HG03097 (cell line): ENCODE measurements around the gene SULT2B1.

Source experiments
- ATAC-seq: cut with Tn5 transposase; IDR thresholded peaks from one replicate; pipeline ENCODE4 v1.9.1; 2021; ENCODE audit not compliant: unreplicated experiment, low FRiP score

The SULT2B1 gene

DNA sequence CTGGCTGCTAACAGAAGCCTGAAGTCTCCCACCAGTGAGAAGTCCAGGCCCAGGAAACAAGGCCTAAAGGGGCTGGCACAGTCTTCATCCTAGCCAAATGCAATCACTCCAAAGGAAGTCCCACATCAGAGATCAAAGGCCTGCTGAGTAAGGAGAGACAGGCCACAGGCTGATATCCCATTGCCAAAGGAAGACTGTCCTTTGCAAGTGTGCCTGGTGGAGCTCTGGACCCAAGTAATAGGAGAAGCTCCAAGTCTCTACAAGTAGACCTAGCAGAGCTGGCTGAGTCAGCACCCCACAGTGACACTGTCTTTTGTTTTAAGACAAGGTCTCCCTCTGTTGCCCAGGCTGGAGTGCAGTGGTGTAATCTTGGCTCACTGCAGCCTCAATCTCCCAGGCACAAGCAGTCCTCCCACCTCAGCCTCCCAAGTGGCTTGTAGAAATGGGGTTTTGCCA lies 80.7 kb downstream of the SULT2B1 start:
- no peak for ATAC-seq

DNA sequence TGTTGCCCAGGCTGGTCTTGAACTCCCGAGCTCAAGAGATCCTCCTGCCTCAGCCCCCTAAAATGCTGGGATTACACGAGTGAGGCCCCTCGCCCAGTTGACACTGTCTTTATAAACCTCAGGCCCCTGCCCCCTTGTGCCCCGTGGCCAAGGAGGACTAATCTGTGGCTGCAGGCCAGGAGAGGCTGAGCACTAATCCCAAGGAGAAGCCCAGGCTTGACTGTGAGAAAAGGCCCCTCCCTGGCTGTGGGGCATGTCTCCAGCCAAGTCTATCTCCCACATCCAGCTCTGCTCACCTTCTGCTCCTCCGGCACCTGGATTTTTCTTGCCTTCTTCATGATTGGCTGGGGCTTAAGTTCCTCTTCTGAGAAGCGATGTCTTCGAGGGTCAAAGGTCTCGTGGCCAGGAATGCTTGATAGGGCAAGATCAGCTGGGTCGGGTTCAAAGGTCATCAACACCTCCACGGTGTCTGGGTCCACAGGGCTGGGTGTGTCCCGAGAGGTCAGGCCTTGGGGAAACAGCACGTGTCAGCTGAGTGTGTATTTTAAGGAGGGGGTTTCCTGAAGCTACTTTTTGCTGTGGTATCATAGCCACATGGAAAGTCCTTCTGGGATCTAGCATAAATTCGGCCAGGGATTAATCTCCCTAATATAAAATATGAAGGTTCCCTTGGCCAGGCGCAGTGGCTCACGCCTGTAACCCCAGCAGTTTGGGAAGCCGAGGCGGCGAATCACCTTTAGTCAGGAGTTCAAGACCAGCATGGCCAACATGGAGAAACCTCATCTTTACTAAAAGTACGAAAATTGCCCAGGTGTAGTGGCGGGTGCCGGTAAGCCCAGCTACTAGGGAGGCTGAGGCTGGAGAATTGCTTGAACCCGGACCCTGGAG lies 81.4 kb downstream of the SULT2B1 start:
- ATAC-seq: no peak

DNA sequence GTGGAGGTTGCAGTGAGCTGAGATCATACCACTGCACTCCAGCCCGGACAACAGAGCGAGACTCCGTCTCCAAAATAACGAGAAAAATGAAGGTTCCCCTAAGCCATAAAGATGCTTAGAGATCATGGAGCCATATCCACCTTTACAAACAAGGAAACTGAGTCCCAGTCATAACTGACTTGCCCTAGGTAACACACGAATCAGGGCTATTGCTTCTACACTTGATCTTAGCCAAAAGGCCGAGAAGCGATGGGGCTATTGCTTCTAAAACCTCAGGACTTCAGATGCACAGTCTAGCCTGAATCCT lies 82.0 kb downstream of the SULT2B1 start:
- no peak for ATAC-seq

DNA sequence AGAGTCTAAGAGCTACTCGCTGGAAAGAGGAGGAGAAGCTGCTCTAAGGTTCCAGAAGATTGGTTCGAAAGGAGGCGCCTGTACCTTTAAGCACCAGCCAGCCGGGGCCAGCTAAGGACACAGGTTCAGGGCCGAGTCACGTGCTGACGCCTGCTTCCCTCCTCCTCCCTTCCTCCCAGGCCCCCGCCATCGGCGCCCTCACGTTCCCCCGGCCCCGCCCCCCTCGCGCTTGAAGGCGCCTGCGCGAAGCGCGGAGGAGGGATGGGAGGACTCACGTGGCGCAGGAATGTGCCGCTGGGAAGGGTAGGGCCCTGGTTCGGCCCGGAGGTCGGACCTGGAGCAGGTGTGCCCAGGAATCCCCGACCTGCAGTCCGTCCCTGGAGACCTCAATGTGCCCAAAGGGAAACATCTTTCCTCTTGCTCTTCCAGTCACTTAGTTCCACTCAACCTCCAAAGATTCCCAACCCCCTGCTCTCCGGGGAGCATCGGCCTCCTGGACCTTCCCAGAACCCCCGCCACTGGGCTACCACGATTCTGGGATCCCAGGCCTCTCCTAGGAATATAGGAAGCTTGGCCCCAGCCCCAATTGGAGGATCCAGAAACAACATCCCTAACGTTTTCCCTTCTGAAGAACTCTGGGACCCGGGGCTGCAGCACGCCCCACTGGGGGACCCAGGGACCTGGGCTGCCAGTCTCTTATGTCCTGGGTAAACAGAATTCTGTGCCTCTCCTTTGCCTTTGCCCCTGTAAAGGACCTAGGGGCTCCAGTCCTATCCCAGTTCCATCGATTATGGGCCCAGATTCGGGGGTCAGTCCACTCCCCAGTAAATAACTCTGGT lies 82.7 kb downstream of the SULT2B1 start:
- peak; percentile 34 for ATAC-seq

- ATAC-seq: no peak
Observed at GRCh38 chr19:48635263-48635965, 83.4 kb downstream of the SULT2B1 start.

DNA sequence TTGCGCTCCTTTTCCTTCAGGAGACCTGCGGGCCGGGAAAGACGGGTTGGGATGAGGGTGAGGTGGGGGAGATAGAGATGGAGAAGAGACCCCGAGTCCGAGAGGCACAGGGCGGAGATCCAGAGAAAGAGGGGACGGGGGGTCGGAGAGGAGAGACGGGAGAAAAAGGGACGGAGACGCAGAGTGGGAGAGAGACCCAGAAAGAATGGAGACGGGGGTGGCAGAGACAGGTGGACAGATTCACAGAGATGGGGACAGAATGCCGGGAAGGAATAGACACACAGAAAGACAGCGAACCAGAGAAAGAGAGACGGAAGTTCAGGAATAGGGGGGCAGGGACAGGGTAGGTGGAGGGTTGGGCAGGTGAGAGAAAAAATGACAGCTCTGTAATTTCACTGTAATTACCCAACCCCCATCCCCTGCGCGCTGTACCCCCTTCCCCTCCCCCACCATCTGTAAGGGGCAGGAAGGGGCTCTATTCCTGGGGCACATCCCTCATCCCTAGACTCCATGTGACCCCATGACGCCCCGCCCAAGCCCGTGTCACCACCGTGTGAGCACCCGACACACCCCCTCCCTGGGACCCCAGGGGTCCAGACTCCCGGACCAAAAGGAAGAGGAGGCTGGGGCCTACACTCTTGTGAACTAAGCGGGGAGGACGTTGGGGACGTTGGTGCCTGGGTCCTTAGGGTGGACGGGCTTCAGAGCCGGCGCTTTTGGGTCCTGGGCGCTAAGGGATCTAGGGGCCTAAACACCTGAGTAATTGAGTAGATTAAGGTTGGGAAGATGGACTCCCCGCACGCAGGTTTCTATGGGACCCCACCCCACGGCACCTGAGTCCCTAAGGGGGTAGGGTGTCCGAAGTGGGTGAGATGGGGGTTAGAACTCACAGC lies 84.2 kb downstream of the SULT2B1 start:
- no peak for ATAC-seq

DNA sequence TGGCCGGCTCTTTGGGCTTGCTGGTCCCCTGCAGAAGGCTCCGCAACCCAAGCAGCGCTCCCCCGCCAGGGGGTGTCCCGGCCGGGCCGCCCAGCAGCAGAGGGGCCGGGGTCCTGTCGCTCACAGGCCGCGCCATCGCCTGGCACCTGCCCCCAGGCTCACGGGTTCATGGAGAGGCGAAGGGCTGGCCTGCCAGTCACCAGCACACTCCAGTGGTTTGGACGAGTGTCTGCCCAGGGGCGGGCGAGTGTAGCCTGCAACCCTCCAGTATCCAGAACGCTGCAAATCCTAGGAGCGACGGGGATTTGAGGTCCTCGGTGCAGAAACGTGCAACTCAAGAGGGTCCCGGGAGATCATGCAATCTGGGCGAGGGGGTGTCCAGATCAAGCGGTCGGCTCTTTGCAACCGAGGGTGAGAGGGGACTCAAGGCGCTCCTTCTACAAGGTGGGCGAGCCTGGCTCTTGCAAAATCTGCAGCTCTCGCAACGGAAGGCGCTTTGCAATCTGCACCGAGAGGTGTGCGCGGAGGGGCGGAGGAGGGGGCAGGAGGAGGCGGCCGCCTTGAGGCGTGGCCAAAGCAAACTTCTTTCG lies 85.0 kb downstream of the SULT2B1 start, which contains the start of gene DBP:
Gene DBP, minus strand, starts transcription at position 521 of the 590 bp plus-strand sequence. Its CDS starts 385 bp downstream, at position 136.
- no peak for ATAC-seq

DNA sequence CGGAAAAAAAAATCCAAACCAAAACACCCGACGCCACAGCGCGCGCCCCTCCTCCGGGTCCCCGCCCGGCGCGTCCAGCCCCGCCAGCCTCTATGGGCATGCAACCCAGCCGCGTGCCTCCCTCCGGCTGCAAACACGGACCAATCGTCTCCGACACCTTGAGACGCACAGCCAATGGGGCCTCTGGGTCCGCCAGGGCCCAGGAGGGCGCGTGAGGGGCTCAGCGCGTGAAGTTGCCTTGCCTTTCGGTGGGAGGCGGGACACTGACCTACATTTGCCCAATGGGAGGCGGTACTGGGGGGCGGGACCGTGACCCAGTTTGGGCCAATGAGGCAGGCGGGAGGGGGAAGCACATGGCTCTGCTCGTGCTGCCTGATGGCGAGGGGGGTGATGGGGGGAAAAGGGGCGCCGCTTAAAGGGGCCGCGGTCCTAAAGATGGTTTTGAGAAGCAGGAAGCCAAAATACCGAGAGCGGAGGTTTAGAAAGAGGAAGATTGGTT lies 85.5 kb downstream of the SULT2B1 start:
- ATAC-seq: peak; percentile 60

GRCh38 chr19:48637948-48638830 lies 86.2 kb downstream of the SULT2B1 start:
- peak; percentile 18 for ATAC-seq

DNA sequence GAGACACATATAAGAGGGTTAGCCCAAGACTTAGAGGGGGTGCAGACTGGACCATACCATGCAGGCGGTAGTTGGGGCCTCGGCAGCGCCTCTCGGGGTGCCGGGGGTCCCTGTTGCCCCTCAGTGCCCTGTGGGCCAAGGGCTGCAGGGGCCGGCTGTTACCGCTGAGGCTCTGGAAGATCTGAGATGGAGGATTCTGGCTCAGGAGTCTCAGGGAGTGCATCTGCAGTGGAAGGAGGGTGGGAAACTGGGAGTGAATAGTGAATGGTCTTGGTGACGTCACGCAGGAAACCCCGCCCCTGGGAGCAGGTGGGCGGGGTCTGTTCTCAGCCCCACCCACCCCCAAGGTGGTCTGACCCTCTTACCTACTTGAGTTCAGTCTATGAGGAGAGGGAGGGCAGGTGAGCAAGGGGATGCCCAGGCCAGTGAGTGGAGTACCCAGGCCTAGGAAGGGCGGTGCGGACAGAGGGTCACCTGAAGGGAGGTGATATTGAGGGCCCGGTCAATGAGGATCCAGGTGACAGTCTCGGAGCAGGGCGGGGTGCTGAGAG lies 86.9 kb downstream of the SULT2B1 start:
- ATAC-seq: no peak

DNA sequence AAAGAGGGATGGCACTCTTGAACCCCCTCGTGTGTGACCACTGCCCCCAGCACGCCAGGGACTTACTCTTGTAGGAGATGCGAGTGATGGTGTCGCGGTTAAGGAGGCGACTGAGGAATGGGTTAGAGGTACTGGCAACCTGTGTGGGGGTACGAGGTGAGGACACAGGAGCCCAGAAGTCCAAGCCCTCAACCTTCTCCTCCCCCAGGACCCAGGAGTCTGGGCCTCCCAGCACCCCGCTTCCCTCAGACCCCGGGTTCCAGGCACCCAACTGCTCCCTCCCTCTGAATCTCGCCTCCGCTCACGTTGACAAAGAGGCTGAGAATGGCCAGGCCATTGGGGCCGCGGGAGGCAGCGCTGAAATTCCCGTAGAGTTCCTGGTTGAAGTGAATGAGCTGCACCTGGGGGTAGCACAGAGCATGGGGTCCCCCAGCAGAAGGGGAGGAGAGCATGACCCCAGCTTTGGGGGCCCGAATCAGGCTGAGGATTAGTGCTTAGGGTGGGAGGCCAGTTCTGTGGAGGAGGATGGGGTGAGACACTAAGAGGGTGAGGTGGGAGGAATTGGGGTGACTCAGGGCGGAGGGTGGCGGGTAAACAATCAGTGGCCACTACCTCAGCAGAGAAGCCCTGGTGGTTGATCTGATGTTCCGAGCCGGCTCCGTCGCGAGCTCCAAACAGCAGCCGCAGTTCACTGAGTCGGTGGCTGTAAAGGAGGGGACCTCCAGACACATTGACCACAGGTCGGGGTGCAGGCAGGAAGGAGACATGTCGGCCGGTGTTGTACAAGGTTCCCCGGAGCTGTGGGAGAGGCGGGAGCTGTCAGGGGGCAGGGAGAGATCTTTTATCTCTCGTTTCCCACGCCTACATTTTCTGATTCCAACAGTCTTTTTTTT lies 87.8 kb downstream of the SULT2B1 start:
- ATAC-seq: no peak

- no peak for ATAC-seq
Observed at GRCh38 chr19:48641850-48642249, 89.9 kb downstream of the SULT2B1 start.

DNA sequence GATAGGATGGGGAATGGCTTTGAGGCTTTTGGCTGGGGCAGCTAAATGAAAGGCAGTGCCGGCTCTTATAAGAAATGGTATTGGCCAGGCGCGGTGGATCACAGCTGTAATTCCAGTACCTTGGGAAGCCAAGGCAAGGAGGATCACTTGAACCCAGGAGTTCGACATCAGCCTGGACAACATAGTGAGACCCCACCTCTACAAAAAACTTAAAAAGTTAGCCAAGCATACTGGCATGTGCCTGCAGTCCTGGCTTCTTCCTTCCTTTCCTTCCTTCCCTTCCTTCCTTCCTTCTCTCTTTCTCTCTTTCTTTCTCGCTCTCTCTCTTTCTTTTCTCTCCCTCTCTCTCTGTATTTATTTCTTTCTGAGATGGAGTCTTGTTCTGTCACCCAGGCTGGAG lies 90.9 kb downstream of the SULT2B1 start:
- ATAC-seq: no peak

GRCh38 chr19:48644355-48644754 lies 92.4 kb downstream of the SULT2B1 start:
- no peak for ATAC-seq

DNA sequence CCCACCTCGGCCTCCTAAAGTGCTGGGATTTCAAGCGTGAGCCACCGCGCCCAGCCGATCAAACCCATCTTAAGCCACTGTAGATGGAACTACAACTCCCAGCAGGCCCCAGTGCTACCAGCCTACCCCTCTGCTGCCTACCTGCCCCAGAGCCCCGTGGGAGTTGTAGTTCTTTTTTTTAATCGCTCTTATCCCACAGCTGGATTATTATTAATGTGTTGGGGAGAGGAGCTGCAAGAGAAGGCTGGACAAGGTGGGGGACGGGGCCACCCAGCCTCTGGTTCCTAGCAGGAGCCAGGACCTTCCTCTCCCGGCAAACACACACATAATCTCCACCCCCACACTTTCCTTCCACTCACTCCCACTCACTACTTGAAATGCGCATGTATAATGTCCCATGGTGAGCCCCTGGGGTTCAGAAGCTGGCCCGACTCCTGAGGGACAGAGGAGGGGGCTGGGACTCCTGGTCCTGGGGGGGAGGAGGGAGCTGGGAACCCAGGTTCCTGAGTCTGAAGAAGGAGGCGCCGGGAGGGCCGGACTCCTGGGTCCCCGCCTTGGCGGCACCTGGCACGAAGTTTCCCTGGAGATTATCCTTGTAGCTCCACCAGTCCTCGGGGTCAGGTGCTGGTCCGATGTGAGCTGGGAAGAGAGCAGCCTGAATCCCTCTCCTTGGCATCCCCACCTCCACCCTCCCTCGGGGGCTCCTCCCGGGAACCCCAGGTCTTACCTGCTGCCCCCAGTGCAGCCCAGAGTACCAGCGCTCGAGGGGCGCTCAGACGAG lies 93.1 kb downstream of the SULT2B1 start:
- peak; percentile 5 for ATAC-seq

DNA sequence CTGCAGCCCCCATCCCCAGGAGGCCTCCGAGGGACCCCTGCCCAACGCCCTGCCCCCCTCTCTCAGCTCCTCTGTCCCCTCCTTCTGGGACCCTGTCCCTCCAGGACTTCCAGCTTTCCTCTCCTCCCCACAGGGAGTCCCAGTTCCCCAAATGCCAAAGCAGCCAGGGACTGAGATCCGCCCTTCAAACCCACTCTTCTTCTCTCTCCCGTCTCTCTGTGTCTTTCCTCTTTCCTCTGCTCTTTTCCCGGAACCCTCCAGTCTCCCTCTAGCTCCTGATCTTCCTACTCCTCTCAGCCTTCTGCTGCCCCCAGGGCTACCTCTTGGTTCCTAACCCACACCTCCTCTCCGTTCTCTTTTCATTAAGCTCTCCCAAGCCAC lies 93.6 kb downstream of the SULT2B1 start:
- no peak for ATAC-seq
